ENCODE measurements around the gene AURKA. TPM values are rescaled to one million over a fixed set of nuclear protein-coding genes. Genes with fewer than 3 reads are reported as not detected.

The AURKA gene
- total RNA-seq, 5 donors from 2014 or later (not counting 1 experiment from before 2014, with no cell fraction given): 1.3 to 2.3 (median 2.0) TPM

- Mint-ChIP-seq H3K36me3 (peaks cover 6% of the 10 kb centered on the region), H3K9me3 (no peaks in the 10 kb centered on the region), H3K4me3 (no peak overlapping the region), H3K27me3 (no peaks in the 10 kb centered on the region), H3K4me1 (peaks cover 15 to 18% (median 17%) of the 10 kb centered on the region in 3 donors), H3K27ac (no peak overlapping the region)
- H3K27me3 ChIP-seq (replicated peaks in 1 of 2; ENCODE audit: control insufficient read depth in 2 of 2, extremely low read depth in 1 of 2, insufficient read depth in 2 of 2, low read length in 1 of 2): no peaks in the 10 kb centered on the region
- ChIA-PET CTCF (no interaction called here), POLR2A (no interaction called here)
- 98% methylated on average over 4 of the region's 4 CpGs for WGBS (ENCODE audit: insufficient coverage)
- H3K4me1 ChIP-seq (ENCODE audit: control insufficient read depth in 1 of 2, extremely low read depth in 1 of 2, insufficient read depth in 2 of 2, low read length in 2 of 2): peaks cover 14 to 20% of the 10 kb centered on the region in 2 experiments
- H3K9me3 ChIP-seq: no peaks in the 10 kb centered on the region
- H3K4me3 ChIP-seq (ENCODE audit: control insufficient read depth in 1 of 2, extremely low read depth in 1 of 2, low read length in 1 of 2): no peak overlapping the region
- H3K36me3 ChIP-seq (ENCODE audit: control insufficient read depth in 2 of 2, extremely low read depth in 1 of 2, insufficient read depth in 1 of 2, low read length in 1 of 2): peaks cover 0 to 2% of the 10 kb centered on the region in 2 donors
- no peak for ATAC-seq (replicated peaks in 1 of 4)
- no peak overlapping the region for H3K27ac ChIP-seq (ENCODE audit: low read length)
- no peak for DNase-seq
These were observed 2.2 kb downstream of the AURKA start for GRCh38 chr20:56389807-56390206.

DNA sequence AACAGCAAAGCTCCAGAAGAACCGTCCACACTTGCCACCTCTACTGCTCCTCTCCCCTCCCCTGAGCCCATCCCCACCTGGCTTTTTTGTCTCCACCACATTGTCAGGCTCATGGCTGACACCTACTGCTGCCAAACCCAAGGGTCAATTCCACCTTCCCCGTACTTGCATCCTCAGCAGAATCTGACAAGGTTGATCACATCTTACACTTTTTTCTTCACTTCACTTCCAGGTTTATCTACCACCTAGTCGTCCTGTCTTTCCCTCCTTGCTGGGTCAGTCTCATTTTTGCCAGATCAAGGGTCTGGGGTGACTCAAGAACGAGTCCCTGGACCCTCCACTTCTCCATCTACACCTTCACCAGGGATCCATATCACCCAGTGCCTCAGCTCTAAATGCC, 3.1 kb downstream of the AURKA start:
- Histone ChIP-seq H3K36me3 (ENCODE audit: control insufficient read depth in 2 of 2, extremely low read depth in 1 of 2, insufficient read depth in 1 of 2, low read length in 1 of 2) (peaks cover 0 to 2% of the 10 kb centered on the region in 2 donors), H3K4me1 (ENCODE audit: control insufficient read depth in 1 of 2, extremely low read depth in 1 of 2, insufficient read depth in 2 of 2, low read length in 2 of 2) (peaks cover 14 to 15% of the 10 kb centered on the region in 2 experiments), H3K9me3 (no peaks in the 10 kb centered on the region), H3K4me3 (ENCODE audit: control insufficient read depth in 1 of 2, extremely low read depth in 1 of 2, low read length in 1 of 2) (no peak overlapping the region), H3K27ac (ENCODE audit: low read length) (no peak overlapping the region), H3K27me3 (replicated peaks in 1 of 2; ENCODE audit: control insufficient read depth in 2 of 2, extremely low read depth in 1 of 2, insufficient read depth in 2 of 2, low read length in 1 of 2) (no peaks in the 10 kb centered on the region)
- peaks cover 7% of the 10 kb centered on the region for H3K36me3 Mint-ChIP-seq
- ChIA-PET CTCF (no interaction called here), POLR2A (no interaction called here)
- ATAC-seq (replicated peaks in 1 of 4): no peak
- no peaks in the 10 kb centered on the region for H3K27me3 Mint-ChIP-seq
- 89% methylated on average over 4 of the region's 4 CpGs for WGBS (ENCODE audit: insufficient coverage)
- H3K4me1 Mint-ChIP-seq: peaks cover 9% of the 10 kb centered on the region in 3 donors
- no peak overlapping the region for H3K4me3 Mint-ChIP-seq
- no peaks in the 10 kb centered on the region for H3K9me3 Mint-ChIP-seq
- no peak overlapping the region for H3K27ac Mint-ChIP-seq
- DNase-seq: no peak

GRCh38 chr20:56386219-56386618, 5.8 kb downstream of the AURKA start:
- Histone ChIP-seq H3K27me3 (replicated peaks in 1 of 2; ENCODE audit: control insufficient read depth in 2 of 2, extremely low read depth in 1 of 2, insufficient read depth in 2 of 2, low read length in 1 of 2) (no peaks in the 10 kb centered on the region), H3K9me3 (no peaks in the 10 kb centered on the region), H3K27ac (ENCODE audit: low read length) (no peak overlapping the region), H3K4me3 (ENCODE audit: control insufficient read depth in 1 of 2, extremely low read depth in 1 of 2, low read length in 1 of 2) (no peak overlapping the region), H3K4me1 (ENCODE audit: control insufficient read depth in 1 of 2, extremely low read depth in 1 of 2, insufficient read depth in 2 of 2, low read length in 2 of 2) (peaks cover 3 to 4% of the 10 kb centered on the region in 2 experiments), H3K36me3 (ENCODE audit: control insufficient read depth in 2 of 2, extremely low read depth in 1 of 2, insufficient read depth in 1 of 2, low read length in 1 of 2) (peaks cover 2 to 5% of the 10 kb centered on the region in 2 donors)
- H3K27me3 Mint-ChIP-seq: no peaks in the 10 kb centered on the region
- H3K36me3 Mint-ChIP-seq: peaks cover 7% of the 10 kb centered on the region
- no peak for ATAC-seq (replicated peaks in 1 of 4)
- DNase-seq: no peak
- POLR2A ChIA-PET: no interaction called here
- H3K9me3 Mint-ChIP-seq: no peaks in the 10 kb centered on the region
- WGBS (ENCODE audit: insufficient coverage): 93% methylated on average over 4 of the region's 6 CpGs
- CTCF ChIA-PET: interaction anchor here in 1 of 2 donors (0.6 kb wide), 1 partner anchor 61 kb away, joined by 3 read pairs; no protein-coding TSS in a partner anchor
- no peak overlapping the region for H3K27ac Mint-ChIP-seq
- H3K4me1 Mint-ChIP-seq: no peaks in the 10 kb centered on the region
- H3K4me3 Mint-ChIP-seq: no peak overlapping the region

- no peaks in the 10 kb centered on the region for H3K27me3 Mint-ChIP-seq
- Histone ChIP-seq H3K27ac (ENCODE audit: low read length) (no peak overlapping the region), H3K9me3 (no peaks in the 10 kb centered on the region), H3K36me3 (ENCODE audit: control insufficient read depth in 2 of 2, extremely low read depth in 1 of 2, insufficient read depth in 1 of 2, low read length in 1 of 2) (peaks cover 2 to 5% of the 10 kb centered on the region in 2 donors), H3K4me3 (ENCODE audit: control insufficient read depth in 1 of 2, extremely low read depth in 1 of 2, low read length in 1 of 2) (no peak overlapping the region), H3K4me1 (ENCODE audit: control insufficient read depth in 1 of 2, extremely low read depth in 1 of 2, insufficient read depth in 2 of 2, low read length in 2 of 2) (no peaks in the 10 kb centered on the region), H3K27me3 (replicated peaks in 1 of 2; ENCODE audit: control insufficient read depth in 2 of 2, extremely low read depth in 1 of 2, insufficient read depth in 2 of 2, low read length in 1 of 2) (no peaks in the 10 kb centered on the region)
- no peaks in the 10 kb centered on the region for H3K4me1 Mint-ChIP-seq
- H3K4me3 Mint-ChIP-seq: no peak overlapping the region
- ChIA-PET CTCF (no interaction called here), POLR2A (interaction anchor here in 1 of 2 donors (0.6 kb wide), 1 partner anchor 297 kb away, joined by 10 read pairs; no protein-coding TSS in a partner anchor)
- 100% methylated on average over 3 of the region's 4 CpGs for WGBS (ENCODE audit: insufficient coverage)
- peaks cover 7% of the 10 kb centered on the region for H3K36me3 Mint-ChIP-seq
- no peak overlapping the region for H3K27ac Mint-ChIP-seq
- ATAC-seq (replicated peaks in 1 of 4) (no peak), DNase-seq (no peak)
- no peaks in the 10 kb centered on the region for H3K9me3 Mint-ChIP-seq
These were observed 6.9 kb downstream of the AURKA start for GRCh38 chr20:56385130-56385529.

DNA sequence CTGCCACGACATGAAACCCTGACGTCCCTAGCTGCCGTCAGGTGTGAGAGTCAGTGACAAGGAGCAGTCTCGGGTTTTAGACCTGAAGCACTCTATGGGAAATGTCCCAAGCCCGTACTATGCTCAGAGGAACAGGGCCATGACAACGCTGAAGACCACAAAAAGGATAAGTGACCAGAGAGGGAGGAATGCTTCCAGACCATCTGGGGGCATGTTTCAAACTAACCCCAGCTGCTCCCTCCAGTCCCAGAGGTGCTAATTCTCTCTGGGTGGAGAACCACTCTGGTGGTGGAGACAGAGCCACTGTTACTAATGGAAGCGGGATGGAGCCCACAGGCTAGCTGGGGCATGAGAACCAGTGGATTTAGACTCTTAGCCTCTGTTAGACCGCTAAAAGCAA, 8.7 kb downstream of the AURKA start:
- H3K9me3 Mint-ChIP-seq: no peaks in the 10 kb centered on the region
- H3K27me3 ChIP-seq (replicated peaks in 1 of 2; ENCODE audit: control insufficient read depth in 2 of 2, extremely low read depth in 1 of 2, insufficient read depth in 2 of 2, low read length in 1 of 2): no peaks in the 10 kb centered on the region
- ChIA-PET CTCF (no interaction called here), POLR2A (no interaction called here)
- H3K27ac Mint-ChIP-seq: no peak overlapping the region
- H3K36me3 Mint-ChIP-seq: peaks cover 7% of the 10 kb centered on the region
- H3K27me3 Mint-ChIP-seq: no peaks in the 10 kb centered on the region
- no peaks in the 10 kb centered on the region for H3K4me1 Mint-ChIP-seq
- ATAC-seq (replicated peaks in 1 of 4) (no peak), DNase-seq (no peak)
- no peak overlapping the region for H3K4me3 Mint-ChIP-seq
- peaks cover 2 to 5% of the 10 kb centered on the region in 2 donors for H3K36me3 ChIP-seq (ENCODE audit: control insufficient read depth in 2 of 2, extremely low read depth in 1 of 2, insufficient read depth in 1 of 2, low read length in 1 of 2)
- H3K27ac ChIP-seq (ENCODE audit: low read length): no peak overlapping the region
- H3K4me3 ChIP-seq (ENCODE audit: control insufficient read depth in 1 of 2, extremely low read depth in 1 of 2, low read length in 1 of 2): no peak overlapping the region
- H3K9me3 ChIP-seq: no peaks in the 10 kb centered on the region
- WGBS (ENCODE audit: insufficient coverage): 85% methylated on average over 2 of the region's 8 CpGs
- H3K4me1 ChIP-seq (ENCODE audit: control insufficient read depth in 1 of 2, extremely low read depth in 1 of 2, insufficient read depth in 2 of 2, low read length in 2 of 2): no peaks in the 10 kb centered on the region

- H3K36me3 Mint-ChIP-seq: peaks cover 12% of the 10 kb centered on the region
- no peaks in the 10 kb centered on the region for H3K4me1 Mint-ChIP-seq
- peaks cover 2 to 5% of the 10 kb centered on the region in 2 donors for H3K36me3 ChIP-seq (ENCODE audit: control insufficient read depth in 2 of 2, extremely low read depth in 1 of 2, insufficient read depth in 1 of 2, low read length in 1 of 2)
- H3K27ac Mint-ChIP-seq: no peak overlapping the region
- H3K4me3 ChIP-seq (ENCODE audit: control insufficient read depth in 1 of 2, extremely low read depth in 1 of 2, low read length in 1 of 2): no peak overlapping the region
- 90% methylated on average over 2 of the region's 4 CpGs for WGBS (ENCODE audit: insufficient coverage)
- H3K27ac ChIP-seq (ENCODE audit: low read length): no peak overlapping the region
- ATAC-seq (replicated peaks in 1 of 4) (no peak), DNase-seq (no peak)
- ChIA-PET POLR2A (no interaction called here), CTCF (no interaction called here)
- H3K9me3 Mint-ChIP-seq: no peaks in the 10 kb centered on the region
- no peaks in the 10 kb centered on the region for H3K9me3 ChIP-seq
- no peak overlapping the region for H3K4me3 Mint-ChIP-seq
- no peaks in the 10 kb centered on the region for H3K27me3 ChIP-seq (replicated peaks in 1 of 2; ENCODE audit: control insufficient read depth in 2 of 2, extremely low read depth in 1 of 2, insufficient read depth in 2 of 2, low read length in 1 of 2)
- no peaks in the 10 kb centered on the region for H3K27me3 Mint-ChIP-seq
- no peaks in the 10 kb centered on the region for H3K4me1 ChIP-seq (ENCODE audit: control insufficient read depth in 1 of 2, extremely low read depth in 1 of 2, insufficient read depth in 2 of 2, low read length in 2 of 2)
These were observed 9.3 kb downstream of the AURKA start for GRCh38 chr20:56382696-56383095.

DNA sequence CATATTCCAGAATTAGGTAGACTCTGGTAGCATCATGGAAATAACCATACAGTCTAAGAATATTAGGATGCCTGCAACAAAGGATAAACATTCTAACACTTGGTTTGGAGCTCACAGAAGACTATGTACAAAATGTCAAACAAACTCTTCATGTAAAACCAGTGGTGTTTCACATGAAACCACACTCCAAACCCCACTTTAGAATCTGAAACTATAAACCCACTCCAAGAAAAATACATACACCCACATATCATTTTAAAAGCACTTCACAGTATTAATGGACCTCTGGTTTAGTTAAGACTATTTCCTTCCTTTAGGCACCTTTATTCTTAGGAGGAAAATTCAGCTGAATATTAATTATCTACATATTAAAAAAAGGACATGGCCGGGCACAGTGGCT, 10.5 kb downstream of the AURKA start:
- ATAC-seq (replicated peaks in 1 of 4): no peak
- Histone ChIP-seq H3K36me3 (ENCODE audit: control insufficient read depth in 2 of 2, extremely low read depth in 1 of 2, insufficient read depth in 1 of 2, low read length in 1 of 2) (peaks cover 2 to 5% of the 10 kb centered on the region in 2 donors), H3K27me3 (replicated peaks in 1 of 2; ENCODE audit: control insufficient read depth in 2 of 2, extremely low read depth in 1 of 2, insufficient read depth in 2 of 2, low read length in 1 of 2) (no peaks in the 10 kb centered on the region), H3K27ac (ENCODE audit: low read length) (no peak overlapping the region), H3K9me3 (no peaks in the 10 kb centered on the region), H3K4me3 (ENCODE audit: control insufficient read depth in 1 of 2, extremely low read depth in 1 of 2, low read length in 1 of 2) (no peak overlapping the region), H3K4me1 (ENCODE audit: control insufficient read depth in 1 of 2, extremely low read depth in 1 of 2, insufficient read depth in 2 of 2, low read length in 2 of 2) (no peaks in the 10 kb centered on the region)
- H3K9me3 Mint-ChIP-seq: no peaks in the 10 kb centered on the region
- H3K4me1 Mint-ChIP-seq: peaks cover 0 to under 1% (median 0%) of the 10 kb centered on the region in 3 donors
- H3K36me3 Mint-ChIP-seq: peaks cover 13% of the 10 kb centered on the region
- ChIA-PET CTCF (no interaction called here), POLR2A (no interaction called here)
- no peaks in the 10 kb centered on the region for H3K27me3 Mint-ChIP-seq
- no CpG with 5 or more reads among the region's 1 CpG for WGBS (ENCODE audit: insufficient coverage)
- no peak for DNase-seq
- H3K27ac Mint-ChIP-seq: no peak overlapping the region
- H3K4me3 Mint-ChIP-seq: no peak overlapping the region

All from T-cell (primary cell).